Neural progenitor cell (in vitro differentiated cells): Measurements from ENCODE around the gene PRKAB2. TPM values are rescaled to one million over a fixed set of nuclear protein-coding genes. Genes with fewer than 3 reads are reported as not detected.

Experiments used
- DNase-seq: peaks from one replicate; pipeline ENCODE4 v3.0.0-alpha.2; 2016; ENCODE audit warnings: low spot score
- H2AFZ ChIP-seq: fragments of 200-600 bp; sonication (generic); replicated peaks from 2 replicates; pipeline ENCODE4 v1.6.1; 2016; ENCODE audit warnings: antibody characterized with exemption
- H3F3A ChIP-seq: fragments of 200-600 bp; sonication (generic); 2 replicates; pipeline ENCODE4 v1.6.1; 2016; ENCODE audit warnings: antibody characterized with exemption, low read depth
- H3K27ac ChIP-seq: fragments of 200-600 bp; sonication (generic); 2 replicates; pipeline ENCODE4 v1.5.1; 2016; ENCODE audit warnings: mild to moderate bottlenecking
- H3K27me3 ChIP-seq: fragments of 200-600 bp; sonication (generic); 2 replicates; pipeline ENCODE4 v1.6.1; 2016; ENCODE audit warnings: mild to moderate bottlenecking, moderate library complexity
- H3K36me3 ChIP-seq: fragments of 200-600 bp; sonication (generic); 2 replicates; pipeline ENCODE4 v1.5.1; 2016
- H3K4me1 ChIP-seq: fragments of 200-600 bp; sonication (generic); 2 replicates; pipeline ENCODE4 v1.6.1; 2016; ENCODE audit warnings: mixed run types
- H3K4me2 ChIP-seq: fragments of 200-600 bp; sonication (generic); 2 replicates; pipeline ENCODE4 v1.6.1; 2016
- H3K4me3 ChIP-seq: fragments of 200-600 bp; sonication (generic); 2 replicates; pipeline ENCODE4 v1.5.1; 2016
- H3K79me2 ChIP-seq: fragments of 200-600 bp; sonication (generic); 2 replicates; pipeline ENCODE4 v1.6.1; 2016; ENCODE audit warnings: low read depth
- H3K9ac ChIP-seq: fragments of 200-600 bp; sonication (generic); 2 replicates; pipeline ENCODE4 v1.6.1; 2016
- H3K9me3 ChIP-seq: fragments of 200-600 bp; sonication (generic); 2 replicates; pipeline ENCODE4 v1.5.1; 2016; ENCODE audit warnings: low read depth
- H4K20me1 ChIP-seq: fragments of 200-600 bp; sonication (generic); 2 replicates; pipeline ENCODE4 v1.6.1; 2016; ENCODE audit warnings: low read depth
- H3K27ac Mint-ChIP-seq: 3 replicates; pipeline ENCODE4 v1.8.0; 2021; ENCODE audit warnings: mixed read lengths
- H3K27me3 Mint-ChIP-seq: 2 replicates; pipeline ENCODE4 v1.8.0; 2022; ENCODE audit warnings: low read depth, mild to moderate bottlenecking, inconsistent platforms, moderate library complexity, mixed read lengths; ENCODE audit not compliant: insufficient read depth
- H3K36me3 Mint-ChIP-seq: 3 replicates; pipeline ENCODE4 v1.8.0; 2021; ENCODE audit warnings: mixed read lengths
- H3K4me1 Mint-ChIP-seq: 3 replicates; pipeline ENCODE4 v1.8.0; 2021; ENCODE audit warnings: mixed read lengths
- H3K4me3 Mint-ChIP-seq: 3 replicates; pipeline ENCODE4 v1.8.0; 2021; ENCODE audit warnings: mild to moderate bottlenecking, moderate library complexity, mixed read lengths
- H3K9me3 Mint-ChIP-seq: 3 replicates; pipeline ENCODE4 v1.8.0; 2020; ENCODE audit warnings: mixed read lengths
- EZH2 ChIP-seq: fragments of 200-600 bp; sonication (generic); IDR thresholded peaks from 2 replicates; pipeline ENCODE4 v1.6.1; 2017; ENCODE audit warnings: antibody characterized with exemption, mild to moderate bottlenecking, moderate library complexity
- EZH2phosphoT487 ChIP-seq: fragments of 200-600 bp; sonication (generic); IDR thresholded peaks from 2 replicates; pipeline ENCODE4 v1.6.1; 2017; ENCODE audit warnings: antibody characterized with exemption
- total RNA-seq: library from RNA; depleted of rRNA; stranded (reverse); fragments of >200 nt; gene quantifications from 2 replicates; pipeline ENCODE4 v1.2.3, GENCODE V29; 2015; ENCODE audit warnings: low replicate concordance
- TF ChIP-seq, protein P1 (sequence below): fragments of 200-600 bp; sonication (generic); IDR thresholded peaks from 2 replicates; pipeline ENCODE4 v1.5.1; 2017; ENCODE audit warnings: antibody characterized with exemption, mild to moderate bottlenecking

PRKAB2 gene
- total RNA-seq, 1 donor from 2014 or later = 42.8 TPM

- Mint-ChIP-seq H3K36me3 (no peaks in the 10 kb centered on the region), H3K4me1 (no peaks in the 10 kb centered on the region), H3K27me3 (peaks cover 6% of the 10 kb centered on the region), H3K27ac (no peak overlapping the region), H3K9me3 (no peaks in the 10 kb centered on the region), H3K4me3 (no peak overlapping the region)
- no peak overlapping the region for H3K4me3 ChIP-seq
- H3K27me3 ChIP-seq = no peaks in the 10 kb centered on the region
- H3F3A ChIP-seq = no peaks in the 10 kb centered on the region
- H3K4me1 ChIP-seq = peaks cover 16% of the 10 kb centered on the region
- H4K20me1 ChIP-seq = no peaks in the 10 kb centered on the region
- no peak overlapping the region for H3K27ac ChIP-seq
- DNase-seq = no peak
- TF ChIP-seq EZH2phosphoT487 = no peak
- TF ChIP-seq, protein P1, sequence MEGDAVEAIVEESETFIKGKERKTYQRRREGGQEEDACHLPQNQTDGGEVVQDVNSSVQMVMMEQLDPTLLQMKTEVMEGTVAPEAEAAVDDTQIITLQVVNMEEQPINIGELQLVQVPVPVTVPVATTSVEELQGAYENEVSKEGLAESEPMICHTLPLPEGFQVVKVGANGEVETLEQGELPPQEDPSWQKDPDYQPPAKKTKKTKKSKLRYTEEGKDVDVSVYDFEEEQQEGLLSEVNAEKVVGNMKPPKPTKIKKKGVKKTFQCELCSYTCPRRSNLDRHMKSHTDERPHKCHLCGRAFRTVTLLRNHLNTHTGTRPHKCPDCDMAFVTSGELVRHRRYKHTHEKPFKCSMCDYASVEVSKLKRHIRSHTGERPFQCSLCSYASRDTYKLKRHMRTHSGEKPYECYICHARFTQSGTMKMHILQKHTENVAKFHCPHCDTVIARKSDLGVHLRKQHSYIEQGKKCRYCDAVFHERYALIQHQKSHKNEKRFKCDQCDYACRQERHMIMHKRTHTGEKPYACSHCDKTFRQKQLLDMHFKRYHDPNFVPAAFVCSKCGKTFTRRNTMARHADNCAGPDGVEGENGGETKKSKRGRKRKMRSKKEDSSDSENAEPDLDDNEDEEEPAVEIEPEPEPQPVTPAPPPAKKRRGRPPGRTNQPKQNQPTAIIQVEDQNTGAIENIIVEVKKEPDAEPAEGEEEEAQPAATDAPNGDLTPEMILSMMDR = no peak
- no peak for TF ChIP-seq EZH2
- H2AFZ ChIP-seq = no peak overlapping the region
- no peak overlapping the region for H3K9ac ChIP-seq
- no peak overlapping the region for H3K4me2 ChIP-seq
- H3K79me2 ChIP-seq = no peaks in the 10 kb centered on the region
- no peaks in the 10 kb centered on the region for H3K36me3 ChIP-seq
- H3K9me3 ChIP-seq = no peaks in the 10 kb centered on the region
These were observed 42.1 kb upstream of the PRKAB2 start for GRCh38 chr1:147214325-147214724.

DNA sequence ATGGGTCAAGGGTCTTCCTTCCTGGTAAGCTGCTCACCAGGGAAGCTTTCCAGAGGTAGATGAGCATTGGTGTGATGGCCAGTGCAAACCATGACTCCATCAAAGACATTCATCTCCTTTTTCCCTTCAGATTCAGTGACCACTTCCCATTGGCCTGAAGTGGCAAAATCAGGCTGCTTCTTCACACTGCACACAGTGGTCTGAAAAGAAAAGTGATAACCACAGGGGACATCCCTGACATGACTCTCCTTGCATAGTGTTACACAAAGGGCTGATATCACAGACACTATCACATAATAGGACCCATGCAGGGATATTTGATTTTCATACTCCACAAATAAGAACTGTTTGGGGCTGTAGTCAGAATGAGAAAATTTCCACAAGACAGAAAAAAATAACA lies 41.0 kb upstream of the PRKAB2 start:
- Histone ChIP-seq H3K36me3 (no peaks in the 10 kb centered on the region), H3K9me3 (no peaks in the 10 kb centered on the region), H3K4me2 (no peak overlapping the region), H3K27ac (no peak overlapping the region), H4K20me1 (no peaks in the 10 kb centered on the region), H3F3A (no peaks in the 10 kb centered on the region), H3K9ac (no peak overlapping the region), H3K27me3 (no peaks in the 10 kb centered on the region), H3K4me1 (peaks cover 16% of the 10 kb centered on the region), H3K4me3 (no peak overlapping the region), H2AFZ (no peak overlapping the region), H3K79me2 (no peaks in the 10 kb centered on the region)
- no peak for DNase-seq
- peaks cover 6% of the 10 kb centered on the region for H3K27me3 Mint-ChIP-seq
- no peaks in the 10 kb centered on the region for H3K4me1 Mint-ChIP-seq
- no peak overlapping the region for H3K27ac Mint-ChIP-seq
- no peaks in the 10 kb centered on the region for H3K9me3 Mint-ChIP-seq
- TF ChIP-seq EZH2phosphoT487 (no peak), EZH2 (no peak)
- TF ChIP-seq, protein P1 = no peak
- no peak overlapping the region for H3K4me3 Mint-ChIP-seq
- H3K36me3 Mint-ChIP-seq = no peaks in the 10 kb centered on the region

- Mint-ChIP-seq H3K27me3 (peaks cover 6% of the 10 kb centered on the region), H3K9me3 (no peaks in the 10 kb centered on the region), H3K4me3 (no peak overlapping the region), H3K36me3 (no peaks in the 10 kb centered on the region), H3K4me1 (no peaks in the 10 kb centered on the region), H3K27ac (no peak overlapping the region)
- no peaks in the 10 kb centered on the region for H3K79me2 ChIP-seq
- H3K36me3 ChIP-seq = no peaks in the 10 kb centered on the region
- no peak overlapping the region for H3K4me2 ChIP-seq
- H3K4me1 ChIP-seq = peaks cover 16% of the 10 kb centered on the region
- H3K9me3 ChIP-seq = no peaks in the 10 kb centered on the region
- no peaks in the 10 kb centered on the region for H3K27me3 ChIP-seq
- H2AFZ ChIP-seq = no peak overlapping the region
- H3K4me3 ChIP-seq = no peak overlapping the region
- no peaks in the 10 kb centered on the region for H3F3A ChIP-seq
- TF ChIP-seq EZH2 (no peak), EZH2phosphoT487 (no peak)
- TF ChIP-seq, protein P1 = no peak
- no peaks in the 10 kb centered on the region for H4K20me1 ChIP-seq
- no peak overlapping the region for H3K9ac ChIP-seq
- DNase-seq = no peak
- no peak overlapping the region for H3K27ac ChIP-seq
These were observed 39.3 kb upstream of the PRKAB2 start for GRCh38 chr1:147211577-147211976.
